Measurements from ENCODE around the gene DNMBP.

GRCh38 chr10:100025576-100025975 lies 15.8 kb upstream of the DNMBP start:
- TF ChIP-seq CTCF (conservative IDR thresholded peaks at IDR 0.05; ENCODE audit: low read depth, low read length) (no peak), POLR2A (IDR thresholded peaks at IDR 0.05; ENCODE audit: low read depth, low read length) (no peak), RAD21 (IDR thresholded peaks at IDR 0.05; ENCODE audit: low read length) (no peak), RCOR1 (IDR thresholded peaks at IDR 0.05; ENCODE audit: insufficient replicate concordance, low read length) (no peak), SMC3 (IDR thresholded peaks at IDR 0.05; ENCODE audit: low read depth, low read length) (no peak)
